HG02588 (cell line): ENCODE measurements around the gene GPR179.

Experiments used
- ATAC-seq: cut with Tn5 transposase; IDR thresholded peaks from one replicate; pipeline ENCODE4 v1.9.1; 2021; ENCODE audit warnings: mild to moderate bottlenecking, moderate library complexity; ENCODE audit not compliant: unreplicated experiment

The GPR179 gene, protein sequence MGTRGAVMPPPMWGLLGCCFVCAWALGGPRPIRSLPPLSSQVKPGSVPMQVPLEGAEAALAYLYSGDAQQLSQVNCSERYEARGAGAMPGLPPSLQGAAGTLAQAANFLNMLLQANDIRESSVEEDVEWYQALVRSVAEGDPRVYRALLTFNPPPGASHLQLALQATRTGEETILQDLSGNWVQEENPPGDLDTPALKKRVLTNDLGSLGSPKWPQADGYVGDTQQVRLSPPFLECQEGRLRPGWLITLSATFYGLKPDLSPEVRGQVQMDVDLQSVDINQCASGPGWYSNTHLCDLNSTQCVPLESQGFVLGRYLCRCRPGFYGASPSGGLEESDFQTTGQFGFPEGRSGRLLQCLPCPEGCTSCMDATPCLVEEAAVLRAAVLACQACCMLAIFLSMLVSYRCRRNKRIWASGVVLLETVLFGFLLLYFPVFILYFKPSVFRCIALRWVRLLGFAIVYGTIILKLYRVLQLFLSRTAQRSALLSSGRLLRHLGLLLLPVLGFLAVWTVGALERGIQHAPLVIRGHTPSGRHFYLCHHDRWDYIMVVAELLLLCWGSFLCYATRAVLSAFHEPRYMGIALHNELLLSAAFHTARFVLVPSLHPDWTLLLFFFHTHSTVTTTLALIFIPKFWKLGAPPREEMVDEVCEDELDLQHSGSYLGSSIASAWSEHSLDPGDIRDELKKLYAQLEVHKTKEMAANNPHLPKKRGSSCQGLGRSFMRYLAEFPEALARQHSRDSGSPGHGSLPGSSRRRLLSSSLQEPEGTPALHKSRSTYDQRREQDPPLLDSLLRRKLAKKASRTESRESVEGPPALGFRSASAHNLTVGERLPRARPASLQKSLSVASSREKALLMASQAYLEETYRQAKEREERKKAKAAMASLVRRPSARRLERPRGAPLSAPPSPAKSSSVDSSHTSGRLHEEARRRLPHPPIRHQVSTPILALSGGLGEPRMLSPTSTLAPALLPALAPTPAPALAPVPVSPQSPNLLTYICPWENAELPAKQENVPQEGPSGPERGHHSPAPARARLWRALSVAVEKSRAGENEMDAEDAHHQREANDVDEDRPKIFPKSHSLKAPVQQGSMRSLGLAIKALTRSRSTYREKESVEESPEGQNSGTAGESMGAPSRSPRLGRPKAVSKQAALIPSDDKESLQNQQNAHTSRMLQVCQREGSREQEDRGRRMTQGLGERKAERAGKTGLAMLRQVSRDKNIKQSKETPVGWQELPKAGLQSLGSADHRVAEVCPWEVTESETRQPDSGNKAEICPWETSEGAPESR (N-terminal part only)

DNA sequence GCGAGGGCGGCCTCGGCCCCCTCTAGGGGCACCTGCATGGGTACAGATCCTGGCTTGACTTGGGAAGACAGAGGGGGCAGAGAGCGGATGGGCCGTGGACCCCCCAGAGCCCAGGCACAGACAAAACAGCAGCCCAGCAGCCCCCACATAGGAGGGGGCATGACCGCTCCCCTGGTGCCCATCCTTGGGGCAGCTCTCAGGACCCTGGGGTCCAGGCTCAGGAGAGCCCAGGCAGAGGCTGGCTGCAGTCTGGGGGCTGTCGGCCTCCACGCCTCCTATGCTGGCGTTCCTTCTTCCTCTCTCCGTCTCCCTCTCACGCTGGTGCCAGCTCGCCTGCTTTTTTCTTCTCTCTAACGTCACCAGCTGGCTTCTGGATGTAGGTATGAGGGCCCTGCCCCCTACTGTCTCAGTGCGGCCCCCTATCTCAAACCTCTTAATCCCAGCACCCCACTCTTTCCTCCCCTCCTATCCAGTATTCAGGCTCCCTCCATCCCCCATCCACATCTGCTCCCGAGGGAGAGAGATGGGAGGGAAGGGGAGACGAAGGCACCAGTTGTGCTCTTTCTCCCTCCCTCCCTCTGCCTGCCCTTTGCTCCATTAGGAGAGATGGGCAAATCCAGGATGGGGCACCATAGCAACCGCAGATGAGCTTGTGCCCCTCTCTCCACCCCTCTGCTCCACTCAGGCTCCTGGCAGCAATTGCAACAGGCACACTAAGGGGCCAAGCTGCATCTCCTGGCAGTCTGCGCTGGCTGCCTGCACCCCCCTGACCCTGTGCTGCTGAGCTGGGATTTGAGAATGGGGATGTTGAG lies at the start of gene GPR179:
Gene GPR179, minus strand, starts transcription at position 349 of the 812 bp plus-strand sequence. Its CDS starts 167 bp downstream, at position 182.
- ATAC-seq: no peak

DNA sequence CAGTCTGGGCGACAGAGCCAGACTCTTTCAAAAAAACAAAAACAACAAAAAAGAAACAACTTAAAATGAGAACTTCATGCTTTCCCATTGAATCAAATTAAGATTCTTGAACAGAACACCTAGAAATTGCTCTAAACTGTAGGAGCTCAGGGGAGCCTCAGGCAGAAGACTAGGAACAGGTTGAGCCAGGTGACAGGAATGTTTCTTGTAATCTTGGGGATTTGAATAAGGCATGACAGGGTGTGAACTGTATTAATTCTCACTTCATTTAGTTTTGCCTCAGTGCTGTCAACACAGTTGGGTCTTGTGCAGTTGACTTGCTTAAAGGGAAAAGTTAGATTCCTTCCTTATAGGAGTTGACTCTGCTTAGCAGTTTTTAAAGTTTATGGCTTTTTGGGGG lies 35.7 kb upstream of the GPR179 start:
- no peak for ATAC-seq

DNA sequence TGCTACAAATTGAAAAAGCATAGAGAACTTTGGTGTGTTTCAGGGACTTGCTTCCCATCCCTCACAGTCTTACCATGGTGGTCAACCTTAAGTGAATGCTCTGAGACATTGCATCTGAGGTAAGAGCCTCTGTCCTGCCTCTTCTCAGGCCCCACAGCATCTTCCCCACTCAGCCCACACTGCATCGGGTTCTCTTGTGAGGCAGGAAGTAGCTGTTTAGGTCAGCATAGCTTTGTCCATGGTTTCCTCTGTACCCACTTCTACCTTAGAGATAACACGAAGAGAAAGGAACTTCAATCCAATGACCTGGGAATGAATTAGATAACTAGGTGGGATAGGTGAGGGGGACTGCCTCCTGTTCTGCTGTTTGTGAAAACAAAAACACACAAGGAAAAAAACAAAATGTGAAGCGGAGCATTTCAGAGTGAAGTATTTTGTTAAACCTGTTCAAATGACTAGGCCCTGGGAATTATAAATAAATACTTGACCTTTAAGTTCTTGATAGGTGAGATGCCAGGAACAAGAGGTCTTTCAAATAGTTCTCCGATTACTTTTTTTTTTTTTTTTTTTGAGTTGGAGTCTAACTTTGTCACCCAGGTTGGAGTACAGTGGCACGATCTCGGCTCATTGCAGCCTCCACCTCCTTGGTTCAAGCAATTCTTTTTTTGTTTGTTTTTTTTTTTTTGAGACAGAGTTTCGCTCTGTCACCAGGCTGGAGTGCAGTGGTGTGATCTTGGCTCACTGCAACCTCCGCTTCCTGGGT lies 25.5 kb upstream of the GPR179 start:
- ATAC-seq: no peak

DNA sequence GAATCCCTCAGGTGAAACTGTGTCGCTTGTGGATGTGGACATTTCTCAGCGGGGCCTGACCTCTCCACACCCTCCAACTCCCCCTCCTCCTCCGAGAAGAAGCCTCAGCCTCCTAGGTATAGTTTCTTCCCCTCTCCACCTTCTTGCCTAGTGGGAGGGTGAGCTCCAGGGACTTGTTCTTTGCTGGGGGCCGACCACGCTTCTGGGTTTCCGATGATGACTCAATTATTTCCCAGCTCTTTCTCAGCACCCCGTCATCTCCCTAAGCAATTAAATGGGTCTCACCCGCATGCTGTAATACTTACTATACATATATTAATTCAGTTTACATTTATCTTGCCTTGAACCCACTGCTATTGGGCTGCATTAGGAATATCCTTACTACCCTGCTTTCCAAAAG lies 21.0 kb upstream of the GPR179 start:
- no peak for ATAC-seq

DNA sequence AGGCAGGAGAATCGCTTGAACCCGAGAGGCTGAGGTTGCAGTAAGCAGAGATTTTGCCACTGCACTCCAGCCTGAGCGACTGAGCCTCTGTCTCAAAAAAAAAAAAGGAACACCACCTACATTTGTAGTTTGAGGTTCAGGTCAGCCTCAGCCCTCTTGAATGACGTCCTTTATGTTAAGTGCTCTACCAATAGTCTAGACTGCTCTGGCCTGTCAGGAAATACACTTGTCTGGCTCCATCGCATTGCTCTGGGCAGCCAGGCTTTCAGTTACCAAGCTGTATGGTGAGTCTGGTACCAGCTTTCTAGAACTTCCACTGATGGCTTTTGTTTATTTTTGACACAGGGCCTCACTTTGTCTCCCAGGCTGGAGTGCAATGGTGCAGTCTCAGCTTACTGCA lies 19.3 kb upstream of the GPR179 start:
- no peak for ATAC-seq

DNA sequence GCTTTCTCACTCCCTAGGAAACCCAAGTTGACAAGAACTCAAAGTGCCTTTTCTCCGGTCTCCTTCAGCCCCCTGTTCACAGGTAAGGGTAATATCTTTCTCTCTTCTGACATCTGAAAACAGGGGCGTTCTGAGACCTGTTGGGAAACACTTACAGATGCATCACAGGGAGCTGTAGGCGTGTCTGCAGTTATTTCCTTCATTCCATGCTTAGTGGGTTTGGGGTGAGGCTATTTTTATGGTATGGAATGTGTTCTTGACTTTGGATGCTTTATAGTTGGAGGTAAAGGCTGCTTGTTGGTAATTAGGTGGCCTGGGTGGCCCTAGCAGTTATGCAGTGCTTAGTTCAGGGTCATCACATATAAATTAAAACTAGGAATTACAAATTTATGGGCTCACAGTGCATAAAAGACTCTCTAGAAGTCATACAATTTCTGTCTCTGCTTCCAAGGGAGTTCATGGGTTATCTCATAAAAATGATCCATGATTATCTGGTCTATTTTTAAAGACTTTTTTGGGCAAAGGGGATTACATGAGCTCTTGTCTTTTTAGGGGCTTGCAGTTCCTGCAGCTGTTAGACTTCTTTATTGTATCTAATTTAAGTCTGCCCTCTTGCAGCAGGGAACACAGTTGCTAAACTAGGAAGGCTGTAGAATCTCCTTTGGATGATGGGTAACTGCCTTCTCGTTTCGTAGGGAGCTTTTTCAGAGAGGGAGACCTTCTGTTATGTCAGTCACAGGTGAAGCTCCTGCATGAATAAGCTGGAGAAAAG lies 18.1 kb upstream of the GPR179 start:
- ATAC-seq: no peak

DNA sequence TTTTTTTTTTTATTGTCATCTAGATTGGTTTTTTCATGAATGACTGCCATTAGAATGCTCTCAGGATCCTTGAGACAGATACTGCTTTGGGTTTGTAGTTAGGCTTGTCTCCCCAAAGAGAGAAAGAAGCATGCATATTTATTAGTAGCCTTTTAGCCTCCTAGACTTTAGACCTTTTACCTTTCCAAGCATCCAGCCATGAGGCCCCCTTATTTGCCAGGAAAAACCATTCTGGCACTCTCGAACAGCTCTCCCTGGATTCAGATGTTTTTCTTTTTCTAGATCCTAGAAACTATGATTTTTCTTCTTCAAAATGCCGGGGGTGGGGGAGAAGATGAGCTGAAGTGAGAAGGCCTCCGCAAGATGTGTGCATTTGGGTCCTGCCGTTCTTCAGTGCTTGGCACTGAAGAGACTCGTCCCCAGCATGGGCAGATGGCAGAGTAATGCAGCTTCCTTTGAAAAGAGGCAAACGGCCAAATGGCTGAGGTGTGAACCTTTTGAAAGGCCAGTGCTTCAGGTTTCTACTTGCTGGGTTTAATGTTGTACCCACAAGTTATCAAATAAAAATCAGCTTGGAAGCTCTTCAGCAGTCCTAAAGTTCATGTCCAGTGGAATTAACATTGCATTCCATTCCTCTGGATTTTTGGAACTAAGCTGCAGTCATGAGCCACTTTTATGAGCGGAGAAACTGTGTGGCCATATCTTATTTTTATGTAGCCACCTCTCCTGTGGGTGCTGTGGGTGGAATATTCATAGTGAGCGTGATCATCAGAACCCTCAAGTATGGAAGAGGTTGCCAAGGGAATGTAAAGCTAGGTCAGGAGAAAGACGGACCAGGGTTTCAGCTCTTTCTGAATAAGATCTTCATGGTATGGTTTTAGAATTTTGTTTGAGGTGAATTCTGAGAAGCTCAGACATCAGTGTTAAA lies 15.1 kb upstream of the GPR179 start:
- ATAC-seq: no peak

DNA sequence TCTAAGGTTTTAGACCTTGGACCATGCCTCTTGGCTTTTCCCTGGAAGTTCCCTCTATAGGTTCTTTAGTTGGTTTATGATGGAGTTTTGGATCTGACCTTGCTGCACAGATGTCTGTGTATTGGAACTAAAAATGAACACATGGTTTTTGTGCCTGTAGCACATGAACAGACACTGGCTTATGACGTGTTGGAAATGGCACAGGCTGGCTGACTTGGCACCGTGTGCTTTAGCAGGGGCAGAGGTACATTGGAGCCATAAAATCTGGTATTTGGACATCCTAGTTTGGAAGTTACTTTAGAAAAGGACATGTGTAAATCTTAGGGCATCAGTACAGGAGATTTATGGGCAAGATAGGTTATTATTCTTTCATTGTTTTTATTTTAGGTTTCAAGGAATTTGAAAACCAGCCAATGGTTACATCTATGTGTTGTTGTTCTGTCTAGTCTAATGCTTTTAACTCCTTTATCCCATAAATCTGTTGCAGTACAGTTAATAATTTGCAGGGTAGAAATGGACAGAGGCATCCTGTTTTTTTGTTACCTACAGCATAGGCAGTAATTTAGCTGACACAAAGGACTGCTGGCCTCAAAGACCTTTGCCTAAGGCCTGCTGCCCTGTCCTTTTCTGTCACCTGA lies 13.8 kb upstream of the GPR179 start:
- ATAC-seq: no peak

DNA sequence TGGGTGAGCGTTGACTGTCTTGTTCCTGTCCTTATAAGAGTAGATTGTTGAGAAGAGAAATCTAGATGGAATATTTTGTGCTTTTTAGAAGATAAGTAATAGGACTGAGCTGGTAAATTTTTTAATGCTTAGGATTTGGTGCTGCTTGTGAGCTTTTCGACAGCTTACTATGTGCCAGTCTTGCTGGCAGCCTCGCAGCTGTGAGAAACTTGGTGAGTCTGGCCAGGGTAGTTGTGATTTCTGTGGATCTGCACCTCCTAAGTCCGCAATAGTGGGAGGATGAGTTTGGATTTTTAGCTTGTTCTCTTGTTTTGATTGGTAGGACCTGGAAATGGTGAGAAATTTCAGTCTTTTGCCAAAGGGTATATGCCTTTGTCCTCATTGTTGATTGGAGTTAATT lies 11.5 kb upstream of the GPR179 start:
- ATAC-seq: no peak

DNA sequence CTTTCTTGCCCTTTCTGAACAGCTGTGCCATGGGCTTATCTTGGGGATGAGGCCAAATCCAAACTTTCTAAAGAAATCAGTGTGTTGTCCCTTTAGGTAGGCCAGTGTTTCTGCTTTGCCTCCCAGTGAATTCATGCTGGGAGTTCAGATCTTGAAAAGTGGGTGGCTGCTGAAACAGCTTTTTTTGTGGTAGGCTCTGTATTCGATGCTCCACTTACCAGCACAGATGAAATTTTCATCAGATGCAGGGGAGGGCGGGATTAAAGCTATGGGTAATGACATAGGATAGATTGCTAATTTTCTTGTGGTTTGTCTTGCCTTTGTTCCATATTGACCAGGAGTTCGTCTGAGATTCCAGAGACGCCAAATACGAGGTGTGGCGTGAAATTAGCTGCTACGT lies 10.7 kb upstream of the GPR179 start:
- no peak for ATAC-seq

DNA sequence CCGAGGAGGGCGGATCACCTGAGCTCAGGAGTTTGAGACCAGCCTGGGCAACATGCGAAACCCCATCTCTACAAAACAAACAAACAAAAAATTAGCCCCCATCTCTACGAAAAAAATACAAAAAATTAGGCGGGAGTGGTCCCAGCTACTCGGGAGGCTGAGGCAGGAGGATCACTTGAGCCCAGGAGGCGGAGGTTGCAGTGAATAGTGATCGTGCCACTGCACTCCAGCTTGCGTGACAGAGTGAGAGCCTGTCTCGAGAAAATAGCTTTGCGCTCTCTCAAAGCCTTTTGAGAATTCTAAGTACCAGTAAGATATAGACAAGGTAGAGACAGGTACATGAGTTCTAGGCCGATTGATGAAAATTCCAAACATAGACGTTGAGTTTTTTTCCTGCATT lies 9.9 kb upstream of the GPR179 start:
- no peak for ATAC-seq

DNA sequence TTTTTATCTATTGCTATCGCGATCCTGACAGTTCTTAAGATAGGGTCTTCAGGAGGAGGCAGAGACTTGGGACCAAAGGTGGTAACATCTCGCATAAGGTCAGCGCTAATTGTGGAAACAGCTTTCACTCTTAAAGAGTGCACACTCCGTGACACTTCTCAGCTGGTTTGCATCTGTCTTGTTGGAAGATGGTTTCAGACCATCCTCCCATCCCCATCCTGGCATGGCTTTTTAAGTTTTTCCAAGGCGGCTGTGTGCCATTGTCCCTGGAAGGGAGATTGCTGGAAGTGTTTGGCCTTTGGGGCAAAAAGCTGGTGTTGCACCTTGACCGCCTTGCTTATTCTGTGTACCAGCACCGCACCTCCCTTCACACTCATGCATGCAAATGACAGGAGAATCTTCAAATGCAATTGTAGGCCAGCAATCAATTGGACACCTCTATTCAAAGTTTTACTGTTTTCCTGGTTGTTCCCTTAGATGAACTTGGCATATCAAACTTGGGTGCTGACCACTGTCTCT lies 9.4 kb upstream of the GPR179 start:
- no peak for ATAC-seq

DNA sequence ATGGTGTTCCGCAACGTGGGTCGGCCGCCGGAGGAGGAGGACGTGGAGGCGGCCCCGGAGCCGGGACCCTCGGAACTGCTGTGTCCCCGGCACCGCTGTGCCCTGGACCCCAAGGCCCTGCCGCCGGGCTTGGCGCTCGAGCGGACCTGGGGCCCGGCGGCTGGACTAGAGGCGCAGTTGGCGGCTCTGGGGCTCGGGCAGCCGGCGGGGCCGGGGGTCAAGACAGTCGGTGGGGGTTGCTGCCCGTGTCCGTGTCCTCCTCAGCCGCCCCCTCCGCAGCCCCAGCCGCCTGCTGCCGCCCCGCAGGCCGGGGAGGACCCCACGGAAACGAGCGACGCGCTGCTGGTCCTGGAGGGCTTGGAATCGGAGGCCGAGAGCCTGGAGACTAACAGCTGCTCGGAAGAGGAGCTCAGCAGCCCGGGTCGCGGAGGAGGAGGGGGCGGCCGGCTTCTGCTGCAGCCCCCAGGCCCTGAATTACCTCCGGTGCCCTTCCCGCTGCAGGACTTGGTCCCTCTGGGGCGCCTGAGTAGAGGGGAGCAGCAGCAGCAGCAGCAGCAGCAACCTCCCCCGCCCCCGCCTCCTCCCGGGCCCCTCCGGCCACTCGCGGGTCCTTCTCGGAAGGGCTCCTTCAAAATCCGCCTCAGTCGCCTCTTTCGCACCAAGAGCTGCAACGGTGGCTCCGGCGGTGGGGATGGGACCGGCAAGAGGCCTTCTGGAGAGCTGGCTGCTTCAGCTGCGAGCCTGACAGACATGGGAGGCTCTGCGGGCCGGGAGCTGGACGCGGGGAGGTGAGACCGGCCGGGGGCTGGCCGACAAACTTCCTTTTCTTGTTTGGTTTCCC lies 8.7 kb upstream of the GPR179 start:
- ATAC-seq: peak; percentile 9

DNA sequence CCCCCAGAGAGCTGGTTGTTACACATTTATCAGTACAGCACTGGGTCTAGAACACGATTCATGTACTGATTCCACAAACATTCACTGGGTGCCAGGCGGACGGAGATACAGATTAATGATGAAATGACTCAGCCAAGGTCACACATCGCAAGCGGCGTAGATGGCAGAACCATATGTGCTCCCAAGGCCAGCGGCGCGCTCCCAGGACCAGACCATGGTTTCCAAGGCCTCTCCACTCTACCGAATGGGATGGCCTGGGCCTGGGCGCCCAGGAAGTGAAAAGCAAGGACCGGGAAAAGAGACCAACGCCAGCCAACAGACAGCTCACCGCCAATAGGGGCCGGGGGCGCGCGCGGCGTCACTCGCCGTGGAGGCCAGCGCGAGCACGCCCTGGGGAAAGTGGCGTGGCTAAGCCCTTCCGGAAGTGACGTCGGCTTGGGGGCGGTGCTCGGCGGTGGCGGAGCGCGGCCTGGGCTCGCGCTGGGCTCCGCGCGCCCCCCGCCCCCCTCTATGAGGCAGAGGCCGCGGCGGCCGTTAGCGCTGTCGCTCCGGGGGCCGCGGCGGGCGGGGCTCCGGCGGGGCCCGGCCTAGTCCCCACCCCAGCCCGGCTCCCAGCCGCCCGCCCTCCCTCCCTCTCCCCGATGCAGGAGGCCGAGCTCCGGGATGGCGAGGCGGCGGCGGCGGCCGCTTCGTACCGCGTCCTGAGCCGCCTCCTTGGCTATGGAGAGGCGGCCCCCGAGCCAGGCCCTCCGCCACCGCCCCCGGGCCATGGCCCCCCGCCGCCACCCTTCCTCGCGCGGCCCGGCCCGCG lies 7.9 kb upstream of the GPR179 start, which contains the start of gene SOCS7:
Gene SOCS7, plus strand, starts transcription at position 433 of the 811 bp plus-strand sequence. Its CDS starts 209 bp downstream, at position 642.
- ATAC-seq: peak; percentile 88

DNA sequence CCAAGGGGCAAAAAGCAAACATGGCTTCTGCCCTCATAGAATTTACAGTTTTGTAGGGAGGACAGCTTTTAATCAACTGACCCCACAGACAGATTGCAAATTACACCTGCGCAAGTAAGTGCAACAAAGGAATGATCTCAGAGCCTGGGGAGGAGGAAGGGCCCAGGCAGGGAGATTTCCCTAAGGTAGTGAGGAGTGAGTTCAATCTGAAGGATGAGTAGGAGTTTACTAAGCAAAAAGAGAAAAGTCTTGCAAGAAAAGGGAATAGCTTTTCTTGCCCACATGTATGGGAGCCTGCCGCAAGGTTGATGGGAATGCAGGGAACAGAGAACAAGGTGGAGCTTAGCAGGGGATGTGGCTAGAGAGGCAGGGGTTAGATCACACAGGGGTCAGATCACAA lies 6.3 kb upstream of the GPR179 start:
- no peak for ATAC-seq
